PC-3 (cell line): ENCODE results near the gene CHODL. TPM values are rescaled to one million over a fixed set of nuclear protein-coding genes. Genes with fewer than 3 reads are reported as not detected.

ENCODE experiments used
- ATAC-seq: fragments of 200-7000 bp; cut with Tn5 transposase; 2 replicates; pipeline ENCODE4 v1.9.1; 2020; ENCODE audit warnings: mild to moderate bottlenecking, moderate library complexity
- BruUV-seq: library from RNA; stranded (reverse); fragments of 400-500 nt; replicated peaks from 2 replicates; lab custom pipeline; 2021; lab: Mats Ljungman, UMichigan
- CTCF ChIA-PET: fragments of 300-600 bp; sonication (Branson Sonifier 250); formaldehyde crosslinking; loops from one replicate; lab custom pipeline; 2022; ENCODE audit warnings: antibody characterized with exemption; lab: Charles Lee
- POLR2A ChIA-PET: fragments of 300-600 bp; sonication (Branson Sonifier 250); formaldehyde crosslinking; loops from one replicate; lab custom pipeline; 2022; ENCODE audit warnings: antibody characterized with exemption; ENCODE audit not compliant: unreplicated experiment; lab: Charles Lee
- DNase-seq: peaks from one replicate; pipeline ENCODE4 v3.0.0-alpha.2; 2015
- H2AFZ ChIP-seq: fragments of 300-600 bp; sonication (generic); 2 replicates; pipeline ENCODE4 v1.6.0; 2016; ENCODE audit warnings: antibody characterized with exemption, low read length
- H3F3A ChIP-seq: fragments of 300-600 bp; sonication (generic); one replicate; pipeline ENCODE4 v1.6.0; 2017; ENCODE audit warnings: antibody characterized with exemption, low read length, control low read depth, mild to moderate bottlenecking; ENCODE audit not compliant: unreplicated experiment
- H3K27ac ChIP-seq: fragments of 300-600 bp; sonication (generic); 2 replicates; pipeline ENCODE4 v1.5.1; 2016; ENCODE audit warnings: mild to moderate bottlenecking, low read length
- H3K27me3 ChIP-seq: fragments of 300-600 bp; sonication (generic); 2 replicates; pipeline ENCODE4 v1.6.1; 2016; ENCODE audit warnings: low read length, mixed read lengths
- H3K36me3 ChIP-seq: fragments of 300-600 bp; sonication (generic); 2 replicates; pipeline ENCODE4 v1.6.1; 2016; ENCODE audit warnings: low read depth, mixed run types, low read length, mixed read lengths
- H3K4me1 ChIP-seq: fragments of 300-600 bp; sonication (generic); 2 replicates; pipeline ENCODE4 v1.5.1; 2016; ENCODE audit warnings: low read length; ENCODE audit not compliant: insufficient read depth
- H3K4me2 ChIP-seq: fragments of 300-600 bp; sonication (generic); 2 replicates; pipeline ENCODE4 v1.6.0; 2016; ENCODE audit warnings: low read length
- H3K4me3 ChIP-seq: fragments of 300-600 bp; sonication (generic); 2 replicates; pipeline ENCODE4 v1.5.1; 2016; ENCODE audit warnings: mild to moderate bottlenecking, low read length, mixed read lengths
- H3K79me2 ChIP-seq: fragments of 300-600 bp; sonication (generic); 2 replicates; pipeline ENCODE4 v1.6.1; 2017; ENCODE audit warnings: low read length, mixed read lengths
- H3K9ac ChIP-seq: fragments of 300-600 bp; sonication (generic); 2 replicates; pipeline ENCODE4 v1.6.0; 2016; ENCODE audit warnings: mild to moderate bottlenecking, low read length
- H3K9me2 ChIP-seq: fragments of 300-600 bp; sonication (generic); replicated peaks from 2 replicates; pipeline ENCODE4 v1.6.1; 2016; ENCODE audit warnings: mixed run types, low read length, mixed read lengths
- H3K9me3 ChIP-seq: fragments of 300-600 bp; sonication (generic); 2 replicates; pipeline ENCODE4 v1.6.1; 2016; ENCODE audit warnings: low read length, mixed read lengths
- H4K20me1 ChIP-seq: fragments of 300-600 bp; sonication (generic); 2 replicates; pipeline ENCODE4 v1.6.1; 2016; ENCODE audit warnings: low read length, mixed read lengths
- EZH2 ChIP-seq: fragments of 300-600 bp; sonication (generic); IDR thresholded peaks from one replicate; pipeline ENCODE4 v1.6.1; 2017; ENCODE audit warnings: antibody characterized with exemption, mild to moderate bottlenecking, low read length; ENCODE audit not compliant: unreplicated experiment
- EZH2phosphoT487 ChIP-seq: fragments of 300-600 bp; sonication (generic); IDR thresholded peaks from 2 replicates; pipeline ENCODE4 v1.6.1; 2018; ENCODE audit warnings: mild to moderate bottlenecking, antibody characterized with exemption, low read length, borderline replicate concordance
- intact Hi-C: fragments of 100-400 bp; cut with micrococcal nuclease; formaldehyde crosslinking; loops from 2 replicates; pipeline ENCODE4 v1.9.0; 2023
- total RNA-seq: library from RNA; depleted of rRNA; stranded (reverse); fragments of >200 nt; gene quantifications from 2 replicates; pipeline ENCODE4 v1.2.3, GENCODE V29; 2014
- TF ChIP-seq, protein P1 (sequence below): fragments of 300-600 bp; sonication (generic); conservative IDR thresholded peaks from 2 replicates; pipeline ENCODE4 v1.5.1; 2017; ENCODE audit warnings: antibody characterized with exemption, low read depth, mild to moderate bottlenecking, low read length

CHODL gene
- total RNA-seq, 1 experiment from 2014 or later, result not detected

DNA sequence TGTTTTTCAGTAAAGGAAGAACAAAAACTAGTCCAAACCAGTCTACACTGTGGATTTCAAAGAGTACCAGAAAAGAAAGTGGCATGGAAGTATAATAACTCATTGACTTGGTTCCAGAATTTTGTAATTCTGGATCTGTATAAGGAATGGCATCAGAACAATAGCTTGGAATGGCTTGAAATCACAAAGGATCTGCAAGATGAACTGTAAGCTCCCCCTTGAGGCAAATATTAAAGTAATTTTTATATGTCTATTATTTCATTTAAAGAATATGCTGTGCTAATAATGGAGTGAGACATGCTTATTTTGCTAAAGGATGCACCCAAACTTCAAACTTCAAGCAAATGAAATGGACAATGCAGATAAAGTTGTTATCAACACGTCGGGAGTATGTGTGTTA is 21.3 kb downstream of the CHODL start:
- CTCF ChIA-PET, result interaction anchor here (0.6 kb wide), 1 partner anchor 259 kb away, joined by 4 read pairs; no protein-coding TSS in a partner anchor
- H2AFZ ChIP-seq, result no peak overlapping the region
- DNase-seq (no peak), ATAC-seq (no peak)
- H3F3A ChIP-seq, result no peaks in the 10 kb centered on the region
- TF ChIP-seq, protein P1, sequence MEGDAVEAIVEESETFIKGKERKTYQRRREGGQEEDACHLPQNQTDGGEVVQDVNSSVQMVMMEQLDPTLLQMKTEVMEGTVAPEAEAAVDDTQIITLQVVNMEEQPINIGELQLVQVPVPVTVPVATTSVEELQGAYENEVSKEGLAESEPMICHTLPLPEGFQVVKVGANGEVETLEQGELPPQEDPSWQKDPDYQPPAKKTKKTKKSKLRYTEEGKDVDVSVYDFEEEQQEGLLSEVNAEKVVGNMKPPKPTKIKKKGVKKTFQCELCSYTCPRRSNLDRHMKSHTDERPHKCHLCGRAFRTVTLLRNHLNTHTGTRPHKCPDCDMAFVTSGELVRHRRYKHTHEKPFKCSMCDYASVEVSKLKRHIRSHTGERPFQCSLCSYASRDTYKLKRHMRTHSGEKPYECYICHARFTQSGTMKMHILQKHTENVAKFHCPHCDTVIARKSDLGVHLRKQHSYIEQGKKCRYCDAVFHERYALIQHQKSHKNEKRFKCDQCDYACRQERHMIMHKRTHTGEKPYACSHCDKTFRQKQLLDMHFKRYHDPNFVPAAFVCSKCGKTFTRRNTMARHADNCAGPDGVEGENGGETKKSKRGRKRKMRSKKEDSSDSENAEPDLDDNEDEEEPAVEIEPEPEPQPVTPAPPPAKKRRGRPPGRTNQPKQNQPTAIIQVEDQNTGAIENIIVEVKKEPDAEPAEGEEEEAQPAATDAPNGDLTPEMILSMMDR, result no peak; the same call in 1 of the 2 replicates
- TF ChIP-seq EZH2phosphoT487 (no peak), EZH2 (no peak)
- no peak overlapping the region for H3K4me3 ChIP-seq
- intact Hi-C loops, result no loop called here
- H3K27ac ChIP-seq, result no peak overlapping the region
- H3K79me2 ChIP-seq, result no peaks in the 10 kb centered on the region
- no peaks in the 10 kb centered on the region for H3K9me2 ChIP-seq
- no peaks in the 10 kb centered on the region for H3K36me3 ChIP-seq
- H3K27me3 ChIP-seq, result peaks cover 7% of the 10 kb centered on the region; the same call in 1 of the 2 replicates
- no peaks in the 10 kb centered on the region for H4K20me1 ChIP-seq
- H3K9me3 ChIP-seq, result no peaks in the 10 kb centered on the region
- POLR2A ChIA-PET, result no interaction called here
- no TSS peak for BruUV-seq
- no peaks in the 10 kb centered on the region for H3K4me1 ChIP-seq
- no peak overlapping the region for H3K9ac ChIP-seq
- H3K4me2 ChIP-seq, result no peak overlapping the region

GRCh38 chr21:18267496-18267895 is 22.9 kb downstream of the CHODL start:
- Histone ChIP-seq H3K9ac (no peak overlapping the region), H3K9me3 (no peaks in the 10 kb centered on the region), H3K36me3 (no peaks in the 10 kb centered on the region), H2AFZ (no peak overlapping the region), H4K20me1 (no peaks in the 10 kb centered on the region), H3K4me1 (no peaks in the 10 kb centered on the region), H3K9me2 (no peaks in the 10 kb centered on the region), H3F3A (no peaks in the 10 kb centered on the region), H3K27me3 (peaks cover 7% of the 10 kb centered on the region; the same call in 1 of the 2 replicates), H3K4me2 (no peak overlapping the region), H3K79me2 (no peaks in the 10 kb centered on the region), H3K4me3 (no peak overlapping the region), H3K27ac (no peak overlapping the region)
- CTCF ChIA-PET, result no interaction called here
- TF ChIP-seq, protein P1, result no peak
- TF ChIP-seq EZH2 (no peak), EZH2phosphoT487 (no peak)
- DNase-seq, result no peak
- no peak for ATAC-seq
- POLR2A ChIA-PET, result no interaction called here
- no TSS peak for BruUV-seq
- intact Hi-C loops, result no loop called here

GRCh38 chr21:18268906-18269305 is 24.3 kb downstream of the CHODL start:
- H3K4me2 ChIP-seq, result no peak overlapping the region
- H3K36me3 ChIP-seq, result no peaks in the 10 kb centered on the region
- no peaks in the 10 kb centered on the region for H3K4me1 ChIP-seq
- H3K79me2 ChIP-seq, result no peaks in the 10 kb centered on the region
- intact Hi-C loops, result no loop called here
- H4K20me1 ChIP-seq, result no peaks in the 10 kb centered on the region
- DNase-seq (no peak), ATAC-seq (no peak)
- no peak overlapping the region for H3K4me3 ChIP-seq
- H3F3A ChIP-seq, result no peaks in the 10 kb centered on the region
- H3K9me2 ChIP-seq, result no peaks in the 10 kb centered on the region
- CTCF ChIA-PET, result no interaction called here
- TF ChIP-seq EZH2, result no peak
- TF ChIP-seq, protein P1, result no peak
- no peak for TF ChIP-seq EZH2phosphoT487
- peaks cover 10% of the 10 kb centered on the region; the same call in 1 of the 2 replicates for H3K27me3 ChIP-seq
- H3K9me3 ChIP-seq, result no peaks in the 10 kb centered on the region
- POLR2A ChIA-PET, result no interaction called here
- H3K27ac ChIP-seq, result no peak overlapping the region
- no peak overlapping the region for H2AFZ ChIP-seq
- BruUV-seq, result no TSS peak
- no peak overlapping the region for H3K9ac ChIP-seq
